NCI-H460 (cell line): ENCODE data around the gene RGS7. TPM values are rescaled to one million over a fixed set of nuclear protein-coding genes. Genes with fewer than 3 reads are reported as not detected.
"Not testable (repeated sequence)": the region's sequence is repeated elsewhere in the genome, so short reads cannot be mapped to it uniquely, and the experiment has no call there.

Experiments used
- DNase-seq: peaks from one replicate; pipeline ENCODE4 v3.0.0-alpha.2; 2016; ENCODE audit warnings: low read depth; ENCODE audit errors: extremely low read depth
- total RNA-seq: library from RNA; depleted of rRNA; stranded (reverse); fragments of >200 nt; shearing (Covaris generic); gene quantifications from 2 replicates; pipeline ENCODE4 v1.2.3, GENCODE V29; 2014

RGS7 gene
- total RNA-seq, 1 experiment from 2014 or later = 0.10 TPM

GRCh38 chr1:241095847-241096246 is 261.2 kb downstream of the RGS7 start:
- no peak for DNase-seq

DNA sequence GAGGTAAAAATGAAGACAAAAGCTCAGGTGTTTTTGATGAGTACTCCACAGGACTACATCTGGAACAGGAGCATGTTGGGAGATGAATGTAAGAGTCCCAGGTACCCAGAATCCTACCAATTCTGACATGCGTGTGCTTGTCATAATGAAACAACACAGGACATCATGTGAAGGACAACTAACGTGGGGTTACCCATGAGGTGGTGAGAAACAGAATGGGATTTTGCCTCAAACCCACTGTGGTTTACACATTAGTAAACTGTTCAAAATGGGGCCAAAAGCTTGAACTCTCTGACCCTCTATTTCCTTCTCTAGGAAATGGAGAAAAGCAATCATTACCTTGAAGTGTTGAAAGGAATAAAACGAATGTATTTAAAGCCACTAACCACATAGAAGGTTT is 266.2 kb downstream of the RGS7 start:
- DNase-seq = no peak

DNA sequence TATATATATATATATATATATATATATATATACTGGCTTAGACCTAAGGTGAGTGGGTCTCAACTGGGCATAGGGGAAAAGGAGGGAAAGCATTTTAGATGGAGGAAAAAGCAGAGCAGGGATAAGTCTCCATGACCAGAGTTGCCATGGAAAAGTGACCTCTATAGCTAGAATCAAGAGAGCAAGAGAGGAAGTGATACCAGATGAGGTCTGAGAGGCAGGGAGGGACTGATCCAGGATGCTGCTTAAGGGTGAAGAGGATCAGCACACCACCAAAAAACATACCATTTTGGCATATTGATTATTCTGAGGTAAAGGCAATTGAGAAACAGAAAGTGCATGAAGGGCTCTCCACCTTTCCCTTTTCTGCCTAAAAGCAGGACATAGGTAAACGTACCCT is 267.9 kb downstream of the RGS7 start:
- DNase-seq = not testable (repeated sequence)

DNA sequence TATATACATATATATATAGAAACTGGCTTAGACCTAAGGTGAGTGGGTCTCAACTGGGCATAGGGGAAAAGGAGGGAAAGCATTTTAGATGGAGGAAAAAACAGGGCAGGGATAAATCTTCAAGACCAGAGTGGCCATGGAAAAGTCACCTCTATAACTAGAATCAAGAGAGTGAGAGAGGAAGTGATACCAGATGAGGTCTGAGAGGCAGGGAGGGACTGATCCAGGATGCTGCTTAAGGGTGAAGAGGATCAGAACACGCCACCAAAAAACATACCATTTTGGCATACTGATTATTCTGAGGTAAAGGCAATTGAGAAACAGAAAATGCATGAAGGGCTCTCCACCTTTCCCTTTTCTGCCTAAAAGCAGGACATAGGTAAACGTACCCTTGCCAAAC is 268.9 kb downstream of the RGS7 start:
- not testable (repeated sequence) for DNase-seq

GRCh38 chr1:241086686-241087085 is 270.3 kb downstream of the RGS7 start:
- DNase-seq = no peak

GRCh38 chr1:241083285-241083684 is 273.7 kb downstream of the RGS7 start:
- DNase-seq = no peak

DNA sequence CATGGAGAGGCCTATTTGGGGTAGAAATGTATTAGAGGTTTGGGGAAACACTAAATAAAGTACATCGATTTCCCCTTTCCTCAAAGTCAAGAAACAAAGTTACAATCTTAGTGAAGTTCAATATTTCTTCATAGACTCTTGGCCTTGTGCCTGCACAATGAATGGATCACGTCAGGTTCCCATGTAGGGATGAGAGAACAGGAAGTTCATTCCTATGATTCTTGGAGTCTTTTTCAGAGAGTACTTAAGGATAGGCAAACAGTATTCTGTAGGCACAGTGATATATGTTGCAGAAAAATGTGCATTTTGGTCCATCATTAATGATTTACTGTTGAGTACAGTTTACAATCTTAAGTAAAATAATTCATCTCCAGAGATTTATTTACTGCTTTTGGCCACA is 275.5 kb downstream of the RGS7 start:
- no peak for DNase-seq

GRCh38 chr1:241079459-241079858 is 277.5 kb downstream of the RGS7 start:
- DNase-seq = no peak

GRCh38 chr1:241079047-241079446 is 278.0 kb downstream of the RGS7 start:
- DNase-seq = no peak

GRCh38 chr1:241077386-241078147 is 279.4 kb downstream of the RGS7 start:
- no peak for DNase-seq

DNA sequence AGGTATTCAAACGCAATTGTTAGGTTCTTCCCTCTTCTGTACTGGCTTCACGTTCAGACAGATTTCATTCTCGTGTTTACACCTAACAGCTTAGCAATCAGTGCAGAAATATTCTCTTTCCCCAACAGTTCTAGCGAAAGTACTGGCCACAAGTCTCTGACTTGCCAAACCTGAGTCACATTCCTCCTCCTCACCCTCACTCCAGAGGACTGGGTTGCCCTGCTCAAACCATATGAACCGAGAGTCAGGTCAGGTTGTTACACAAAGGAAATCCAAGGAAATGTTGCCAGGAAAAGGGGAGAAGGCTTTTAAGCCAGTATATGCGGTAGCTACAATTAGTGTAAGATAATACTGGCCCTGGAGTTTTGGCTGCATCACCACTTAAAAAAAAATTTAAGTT is 282.5 kb downstream of the RGS7 start:
- no peak for DNase-seq

DNA sequence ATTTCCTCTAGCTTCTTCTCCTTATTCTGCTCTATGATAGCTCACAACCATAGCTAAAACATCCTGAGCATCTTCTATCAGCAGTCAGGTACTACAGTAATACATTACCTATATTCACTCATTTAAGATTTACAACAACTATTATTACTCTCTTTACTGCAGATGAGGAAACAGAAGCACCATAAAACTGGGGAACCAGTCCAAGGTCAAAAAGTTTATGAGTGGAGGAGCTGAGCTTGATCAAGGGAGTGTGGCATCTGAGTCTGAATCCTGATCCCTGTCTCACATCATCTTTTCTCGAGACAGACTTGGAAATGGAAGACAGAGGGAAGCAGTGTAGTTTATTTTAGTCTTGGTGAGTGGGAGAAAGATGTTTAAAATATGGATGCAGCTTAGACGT is 288.6 kb downstream of the RGS7 start:
- no peak for DNase-seq

- DNase-seq = no peak
These were observed 293.7 kb downstream of the RGS7 start for GRCh38 chr1:241063276-241063675.

GRCh38 chr1:241061062-241061461 is 295.9 kb downstream of the RGS7 start:
- no peak for DNase-seq

DNA sequence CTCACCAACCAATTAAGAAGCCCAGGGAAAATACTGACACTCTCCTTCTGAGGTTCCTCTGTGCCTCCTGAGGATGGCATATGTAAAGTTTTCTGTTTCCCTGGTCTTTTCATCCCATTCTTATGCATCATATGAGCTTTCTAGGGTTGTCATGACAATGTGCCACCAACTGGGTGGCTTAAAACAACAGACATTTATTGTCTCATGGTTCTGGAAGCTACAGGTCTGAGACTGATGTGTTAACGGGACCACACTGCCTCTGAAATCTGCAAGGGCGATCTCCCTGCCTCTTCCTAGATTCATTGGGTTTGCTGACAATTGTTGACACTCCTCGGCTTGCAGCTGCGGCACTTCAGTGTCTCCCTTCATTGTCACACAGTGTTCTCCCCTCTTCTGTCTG is 308.4 kb downstream of the RGS7 start:
- no peak for DNase-seq

- DNase-seq = no peak
These were observed 311.3 kb downstream of the RGS7 start for GRCh38 chr1:241045659-241046058.

DNA sequence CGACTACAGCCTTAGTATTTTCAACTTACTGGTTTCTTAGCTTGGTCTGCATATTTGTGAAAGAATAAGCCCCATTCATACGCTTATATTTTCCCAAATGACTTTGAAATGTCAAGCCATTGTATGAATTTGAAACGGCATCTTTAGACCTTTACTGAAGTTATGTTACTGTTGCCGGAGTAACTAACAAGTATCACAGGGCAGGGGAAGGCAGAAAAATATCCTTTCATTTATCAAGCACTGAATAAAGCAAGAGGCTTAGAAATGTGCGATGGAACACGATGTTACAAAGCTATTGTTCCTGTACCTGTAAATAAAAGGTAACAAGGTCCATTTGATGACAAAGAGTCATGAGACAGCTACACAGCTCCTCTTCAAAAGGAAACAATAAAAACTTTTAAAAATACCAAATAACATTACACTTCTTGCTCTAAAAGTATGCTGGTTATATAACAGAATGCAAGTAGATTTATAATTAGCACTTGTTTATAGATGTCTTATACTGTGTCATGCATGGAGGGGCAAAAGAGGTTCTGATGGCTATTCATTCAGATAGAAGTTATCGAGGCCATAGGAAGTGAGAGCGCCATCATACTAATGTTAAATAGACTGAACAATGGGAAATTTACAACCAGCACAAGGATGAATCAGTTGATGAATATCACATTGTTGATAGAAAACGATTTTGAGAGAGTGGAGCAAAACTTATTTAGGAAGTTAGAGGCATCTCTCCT is 322.6 kb downstream of the RGS7 start:
- DNase-seq = no peak

- no peak for DNase-seq
These were observed 332.2 kb downstream of the RGS7 start for GRCh38 chr1:241024834-241025233.

DNA sequence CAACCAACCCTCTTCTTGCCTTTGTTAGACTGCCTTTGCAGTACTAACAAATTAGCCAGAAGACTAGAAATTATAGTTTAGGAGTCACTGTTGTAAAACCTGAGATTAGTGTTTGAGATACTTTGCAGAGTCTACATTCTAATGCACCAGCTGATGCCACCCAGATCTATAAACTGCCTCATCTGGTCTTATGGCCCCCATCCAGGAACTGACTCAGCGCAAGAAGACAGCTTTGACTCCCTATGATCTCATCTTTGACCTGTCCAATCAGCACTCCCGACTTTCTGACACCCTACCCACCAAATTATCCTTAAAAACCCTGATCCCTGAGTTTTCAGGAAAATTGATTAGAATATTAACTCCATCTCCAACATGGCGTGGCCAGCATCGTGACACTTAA is 334.6 kb downstream of the RGS7 start:
- no peak for DNase-seq

DNA sequence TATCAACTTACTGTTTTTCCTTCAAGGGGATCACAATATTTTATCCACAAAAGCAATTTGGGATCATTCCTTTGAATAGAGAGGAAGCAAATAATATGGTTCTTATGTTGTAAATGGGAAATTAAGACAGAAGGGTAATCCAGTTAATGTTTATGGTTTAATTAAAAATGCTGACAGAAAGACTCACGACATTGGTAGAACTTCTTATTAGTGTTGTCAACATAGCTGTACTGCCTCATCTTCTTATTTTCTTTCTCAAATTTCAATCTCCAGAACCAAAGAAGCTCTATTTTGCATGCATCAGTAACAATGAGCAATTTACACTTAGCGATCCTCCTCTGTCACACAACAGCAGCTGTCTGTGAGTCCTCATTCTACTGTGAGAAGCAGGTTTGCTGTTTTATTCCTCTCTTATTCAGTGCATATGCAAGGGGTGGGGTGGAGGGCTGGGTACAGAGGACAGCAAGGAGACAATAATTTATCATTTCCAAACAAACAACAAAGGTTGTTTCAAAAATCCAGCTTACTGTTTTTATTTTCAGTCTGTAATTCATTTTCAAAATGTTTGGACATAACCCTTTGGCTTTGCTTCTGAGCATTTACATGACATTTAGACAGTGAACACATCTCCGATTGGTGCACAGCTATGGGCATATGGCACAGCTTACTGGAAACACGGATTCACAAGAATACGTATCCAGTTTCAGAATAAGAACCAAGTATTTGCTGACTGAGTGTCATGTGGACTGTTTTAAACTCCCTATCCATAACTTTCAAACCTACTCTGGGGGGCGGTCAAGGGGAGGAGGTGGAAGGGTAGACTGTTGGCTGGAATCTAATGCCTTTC is 335.9 kb downstream of the RGS7 start:
- no peak for DNase-seq

DNA sequence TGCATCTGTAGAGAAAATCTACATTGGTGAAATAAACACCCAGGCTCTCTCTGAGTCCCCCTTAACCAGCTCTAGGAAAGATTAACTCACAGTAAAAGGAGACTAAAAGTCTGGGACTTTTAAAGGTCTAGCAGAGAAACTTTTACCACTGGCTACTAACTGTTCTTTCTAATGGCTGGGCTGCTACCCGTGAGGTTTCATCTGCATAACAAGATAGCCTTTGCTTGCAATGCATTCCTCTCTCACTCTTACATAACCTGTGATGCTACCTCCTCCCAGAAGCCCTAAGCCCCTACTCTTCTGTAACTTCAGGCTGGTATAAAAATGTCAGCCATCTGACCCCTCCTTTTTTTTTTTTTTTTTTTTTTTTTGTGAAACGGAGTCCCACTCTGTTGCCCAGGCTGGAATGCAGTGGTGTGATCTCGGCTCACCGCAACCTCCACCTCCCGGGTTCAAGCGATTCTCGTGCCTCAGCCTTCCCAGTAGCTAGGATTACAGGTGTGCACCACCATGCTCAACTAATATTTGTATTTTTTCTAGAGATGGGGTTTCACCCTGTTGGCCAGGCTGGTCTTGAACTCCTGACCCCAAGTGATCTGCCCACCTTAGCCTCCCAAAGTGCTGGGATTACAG is 344.2 kb downstream of the RGS7 start:
- no peak for DNase-seq
